Liver (tissue), 9 donors: ENCODE measurements around the gene UHRF2. TPM values are rescaled to one million over a fixed set of nuclear protein-coding genes. Genes with fewer than 3 reads are reported as not detected.

Experiments
- DNase-seq: peaks from one replicate; pipeline ENCODE4 v3.0.0-alpha.2; 2017; ENCODE audit warnings: low spot score
- H3K27ac ChIP-seq, 2 donors: one replicate each; pipeline ENCODE4 v1.7.0; 2013; ENCODE audit warnings: inconsistent platforms in 2 of 2, low read length in 2 of 2, control low read depth in 1 of 2, low read depth in 1 of 2, mild to moderate bottlenecking in 1 of 2
- H3K27me3 ChIP-seq, 4 donors: one replicate each; pipeline versions ENCODE4 v1.6.1 to v1.7.0; 2013; ENCODE audit warnings: low read length in 3 of 4, inconsistent platforms in 1 of 4, mild to moderate bottlenecking in 1 of 4, moderate library complexity in 1 of 4; ENCODE audit not compliant: control insufficient read depth in 4 of 4, insufficient read depth in 4 of 4
- H3K36me3 ChIP-seq, 4 donors: one replicate each; pipeline versions ENCODE4 v1.6.1 to v1.7.0; 2013; ENCODE audit warnings: low read length in 3 of 4, mild to moderate bottlenecking in 3 of 4, low read depth in 1 of 4, moderate library complexity in 1 of 4; ENCODE audit not compliant: control insufficient read depth in 4 of 4, insufficient read depth in 3 of 4
- H3K4me1 ChIP-seq, 4 donors: one replicate each; pipeline versions ENCODE4 v1.6.1 to v1.7.0; 2013; ENCODE audit warnings: low read length in 3 of 4, mild to moderate bottlenecking in 3 of 4, moderate library complexity in 1 of 4; ENCODE audit not compliant: control insufficient read depth in 4 of 4, insufficient read depth in 4 of 4
- H3K4me3 ChIP-seq, 3 donors: one replicate each; pipeline versions ENCODE4 v1.6.1 to v1.7.0; 2013; ENCODE audit warnings: low read length in 3 of 3, control low read depth in 1 of 3, low read depth in 1 of 3, mild to moderate bottlenecking in 1 of 3
- H3K9ac ChIP-seq, 2 donors: one replicate each; pipeline ENCODE4 v1.7.0; 2013; ENCODE audit warnings: low read length in 2 of 2, mild to moderate bottlenecking in 2 of 2, moderate library complexity in 2 of 2, control low read depth in 1 of 2, low read depth in 1 of 2
- H3K9me3 ChIP-seq, 4 donors: one replicate each; pipeline versions ENCODE4 v1.6.1 to v1.7.0; 2013; ENCODE audit warnings: low read length in 3 of 4; ENCODE audit not compliant: control insufficient read depth in 4 of 4
- EGR1 ChIP-seq, 2 donors: IDR thresholded peaks; 2 replicates each; pipeline ENCODE4 v1.6.1; 2016 to 2018; ENCODE audit warnings: antibody characterized with exemption in 2 of 2, low read depth in 2 of 2
- FOXA1 ChIP-seq: IDR thresholded peaks from 2 replicates; pipeline ENCODE4 v1.6.1; 2016; ENCODE audit warnings: antibody characterized with exemption
- FOXA2 ChIP-seq: IDR thresholded peaks from 2 replicates; pipeline ENCODE4 v1.6.1; 2016; ENCODE audit warnings: antibody characterized with exemption
- GABPA ChIP-seq, 2 donors: IDR thresholded peaks in 1 of 2; conservative IDR thresholded peaks in 1 of 2; 2 replicates each; pipeline ENCODE4 v1.6.1; 2016; ENCODE audit warnings: antibody characterized with exemption in 2 of 2, mild to moderate bottlenecking in 1 of 2, moderate library complexity in 1 of 2
- HNF4A ChIP-seq, 2 donors: conservative IDR thresholded peaks; 2 replicates each; pipeline ENCODE4 v1.6.1; 2016; ENCODE audit warnings: antibody characterized with exemption in 2 of 2, mild to moderate bottlenecking in 2 of 2
- HNF4G ChIP-seq: IDR thresholded peaks from 2 replicates; pipeline ENCODE4 v1.6.1; 2016; ENCODE audit warnings: antibody characterized with exemption
- JUND ChIP-seq, 2 donors: IDR thresholded peaks; 2 replicates each; pipeline ENCODE4 v1.6.1; 2016; ENCODE audit warnings: antibody characterized with exemption in 2 of 2
- NR2F2 ChIP-seq: IDR thresholded peaks from 2 replicates; pipeline ENCODE4 v1.6.1; 2016; ENCODE audit warnings: antibody characterized with exemption
- RAD21 ChIP-seq, 2 donors: IDR thresholded peaks; 2 replicates each; pipeline ENCODE4 v1.6.1; 2016; ENCODE audit warnings: antibody characterized with exemption in 2 of 2, mild to moderate bottlenecking in 2 of 2
- RXRA ChIP-seq, 2 donors: IDR thresholded peaks; 2 replicates each; pipeline ENCODE4 v1.6.1; 2017 to 2018; ENCODE audit warnings: antibody characterized with exemption in 2 of 2, mild to moderate bottlenecking in 1 of 2
- SP1 ChIP-seq: IDR thresholded peaks from 2 replicates; pipeline ENCODE4 v1.6.1; 2018; ENCODE audit warnings: antibody characterized with exemption, mild to moderate bottlenecking
- TAF1 ChIP-seq: conservative IDR thresholded peaks from 2 replicates; pipeline ENCODE4 v1.6.1; 2016; ENCODE audit warnings: antibody characterized with exemption, mild to moderate bottlenecking
- YY1 ChIP-seq: IDR thresholded peaks from 2 replicates; pipeline ENCODE4 v1.6.1; 2016; ENCODE audit warnings: antibody characterized with exemption, mild to moderate bottlenecking
- WGBS: extraction: QIAGEN DNeasy Blood & Tissue Kit; methylation state at CpG from one replicate; pipeline ENCODE4 v1.1.7; 2013; 5-methylcytosine and 5-hydroxymethylcytosine counted together
- polyA plus RNA-seq, 2 donors: library from polyadenylated mRNA; stranded (reverse) in 1 of 2; unstranded in 1 of 2; fragments of 200-250 nt in 1 of 2; fragments of >200 nt in 1 of 2; fragmentation: Nextera tagmentation in 1 of 2; extraction: Ambion mirVana in 1 of 2; gene quantifications; one replicate each; pipeline versions ENCODE4 v1.2.1 to v1.2.3, GENCODE V29; 2013 to 2015
- total RNA-seq, 2 donors: library from RNA; depleted of rRNA; stranded (reverse); fragments of >200 nt; gene quantifications; one replicate each; pipeline ENCODE4 v1.2.3, GENCODE V29; 2014
- TF ChIP-seq, protein P1 (sequence below): IDR thresholded peaks from 2 replicates; pipeline ENCODE4 v1.6.1; 2016; ENCODE audit warnings: antibody characterized with exemption
- TF ChIP-seq, protein P2 (sequence below): fragments of 150-350 bp; IDR thresholded peaks from 2 replicates; pipeline ENCODE4 v1.5.1; 2017; ENCODE audit warnings: improper control_type of control experiment, low read depth, low read length; ENCODE audit not compliant: missing input control
- TF ChIP-seq, protein P3 (sequence below): IDR thresholded peaks from 2 replicates; pipeline ENCODE4 v1.6.1; 2016; ENCODE audit warnings: antibody characterized with exemption
- TF ChIP-seq, protein P4 (sequence below): IDR thresholded peaks from 2 replicates; pipeline ENCODE4 v1.6.1; 2016; ENCODE audit warnings: antibody characterized with exemption, mild to moderate bottlenecking
- TF ChIP-seq, protein P5 (sequence below): IDR thresholded peaks from 2 replicates; pipeline ENCODE4 v1.6.1; 2016; ENCODE audit warnings: antibody characterized with exemption
- donor health status: healthy.
- donor health status: healthy.
- donor health status: healthy.
- donor health status: healthy.
- donor health status: healthy.

UHRF2 gene
- total and polyA plus RNA-seq, 4 donors: 5.7 to 34.1 (median 16.9) TPM

DNA sequence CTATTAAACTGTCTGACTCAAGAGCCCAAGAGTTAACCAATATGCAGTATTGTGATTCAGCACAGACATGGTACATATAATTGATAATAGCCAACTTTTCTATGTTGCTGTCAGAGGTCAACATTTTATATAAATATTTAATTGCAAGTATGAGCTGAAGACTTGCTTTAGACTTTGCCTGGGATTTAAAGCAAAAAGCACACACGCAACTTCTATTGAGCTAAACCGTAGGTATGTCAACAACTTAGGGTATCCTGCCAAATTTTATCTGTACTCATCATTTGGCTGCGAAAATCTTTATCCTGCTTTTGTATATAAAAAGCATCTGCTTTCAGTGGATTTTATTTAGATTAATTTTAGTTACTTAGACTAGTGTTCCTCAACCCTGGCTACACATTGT lies 27.4 kb downstream of the UHRF2 start:
- DNase-seq: no peak
- no peak for TF ChIP-seq RAD21 (IDR thresholded peaks at IDR 0.05)
- TF ChIP-seq FOXA1: no peak
- TF ChIP-seq HNF4A (conservative IDR thresholded peaks at IDR 0.05): no peak
- TF ChIP-seq, protein P1, sequence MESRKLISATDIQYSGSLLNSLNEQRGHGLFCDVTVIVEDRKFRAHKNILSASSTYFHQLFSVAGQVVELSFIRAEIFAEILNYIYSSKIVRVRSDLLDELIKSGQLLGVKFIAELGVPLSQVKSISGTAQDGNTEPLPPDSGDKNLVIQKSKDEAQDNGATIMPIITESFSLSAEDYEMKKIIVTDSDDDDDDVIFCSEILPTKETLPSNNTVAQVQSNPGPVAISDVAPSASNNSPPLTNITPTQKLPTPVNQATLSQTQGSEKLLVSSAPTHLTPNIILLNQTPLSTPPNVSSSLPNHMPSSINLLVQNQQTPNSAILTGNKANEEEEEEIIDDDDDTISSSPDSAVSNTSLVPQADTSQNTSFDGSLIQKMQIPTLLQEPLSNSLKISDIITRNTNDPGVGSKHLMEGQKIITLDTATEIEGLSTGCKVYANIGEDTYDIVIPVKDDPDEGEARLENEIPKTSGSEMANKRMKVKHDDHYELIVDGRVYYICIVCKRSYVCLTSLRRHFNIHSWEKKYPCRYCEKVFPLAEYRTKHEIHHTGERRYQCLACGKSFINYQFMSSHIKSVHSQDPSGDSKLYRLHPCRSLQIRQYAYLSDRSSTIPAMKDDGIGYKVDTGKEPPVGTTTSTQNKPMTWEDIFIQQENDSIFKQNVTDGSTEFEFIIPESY: no peak
- TF ChIP-seq EGR1 (IDR thresholded peaks at IDR 0.05; ENCODE audit: low read depth in 2 of 2): no peak
- no peak for TF ChIP-seq TAF1
- TF ChIP-seq SP1: no peak
- no peak for TF ChIP-seq GABPA (IDR thresholded peaks at IDR 0.05 in 1 of 2, conservative IDR thresholded peaks at IDR 0.05 in 1 of 2)
- TF ChIP-seq, protein P2, sequence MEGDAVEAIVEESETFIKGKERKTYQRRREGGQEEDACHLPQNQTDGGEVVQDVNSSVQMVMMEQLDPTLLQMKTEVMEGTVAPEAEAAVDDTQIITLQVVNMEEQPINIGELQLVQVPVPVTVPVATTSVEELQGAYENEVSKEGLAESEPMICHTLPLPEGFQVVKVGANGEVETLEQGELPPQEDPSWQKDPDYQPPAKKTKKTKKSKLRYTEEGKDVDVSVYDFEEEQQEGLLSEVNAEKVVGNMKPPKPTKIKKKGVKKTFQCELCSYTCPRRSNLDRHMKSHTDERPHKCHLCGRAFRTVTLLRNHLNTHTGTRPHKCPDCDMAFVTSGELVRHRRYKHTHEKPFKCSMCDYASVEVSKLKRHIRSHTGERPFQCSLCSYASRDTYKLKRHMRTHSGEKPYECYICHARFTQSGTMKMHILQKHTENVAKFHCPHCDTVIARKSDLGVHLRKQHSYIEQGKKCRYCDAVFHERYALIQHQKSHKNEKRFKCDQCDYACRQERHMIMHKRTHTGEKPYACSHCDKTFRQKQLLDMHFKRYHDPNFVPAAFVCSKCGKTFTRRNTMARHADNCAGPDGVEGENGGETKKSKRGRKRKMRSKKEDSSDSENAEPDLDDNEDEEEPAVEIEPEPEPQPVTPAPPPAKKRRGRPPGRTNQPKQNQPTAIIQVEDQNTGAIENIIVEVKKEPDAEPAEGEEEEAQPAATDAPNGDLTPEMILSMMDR: no peak
- no peak for TF ChIP-seq YY1
- no peak for TF ChIP-seq FOXA2
- TF ChIP-seq RXRA (IDR thresholded peaks at IDR 0.05): no peak
- TF ChIP-seq NR2F2: no peak
- TF ChIP-seq, protein P3, sequence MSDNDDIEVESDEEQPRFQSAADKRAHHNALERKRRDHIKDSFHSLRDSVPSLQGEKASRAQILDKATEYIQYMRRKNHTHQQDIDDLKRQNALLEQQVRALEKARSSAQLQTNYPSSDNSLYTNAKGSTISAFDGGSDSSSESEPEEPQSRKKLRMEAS: no peak
- no peak for TF ChIP-seq JUND (IDR thresholded peaks at IDR 0.05)
- TF ChIP-seq HNF4G: no peak
- TF ChIP-seq, protein P4, sequence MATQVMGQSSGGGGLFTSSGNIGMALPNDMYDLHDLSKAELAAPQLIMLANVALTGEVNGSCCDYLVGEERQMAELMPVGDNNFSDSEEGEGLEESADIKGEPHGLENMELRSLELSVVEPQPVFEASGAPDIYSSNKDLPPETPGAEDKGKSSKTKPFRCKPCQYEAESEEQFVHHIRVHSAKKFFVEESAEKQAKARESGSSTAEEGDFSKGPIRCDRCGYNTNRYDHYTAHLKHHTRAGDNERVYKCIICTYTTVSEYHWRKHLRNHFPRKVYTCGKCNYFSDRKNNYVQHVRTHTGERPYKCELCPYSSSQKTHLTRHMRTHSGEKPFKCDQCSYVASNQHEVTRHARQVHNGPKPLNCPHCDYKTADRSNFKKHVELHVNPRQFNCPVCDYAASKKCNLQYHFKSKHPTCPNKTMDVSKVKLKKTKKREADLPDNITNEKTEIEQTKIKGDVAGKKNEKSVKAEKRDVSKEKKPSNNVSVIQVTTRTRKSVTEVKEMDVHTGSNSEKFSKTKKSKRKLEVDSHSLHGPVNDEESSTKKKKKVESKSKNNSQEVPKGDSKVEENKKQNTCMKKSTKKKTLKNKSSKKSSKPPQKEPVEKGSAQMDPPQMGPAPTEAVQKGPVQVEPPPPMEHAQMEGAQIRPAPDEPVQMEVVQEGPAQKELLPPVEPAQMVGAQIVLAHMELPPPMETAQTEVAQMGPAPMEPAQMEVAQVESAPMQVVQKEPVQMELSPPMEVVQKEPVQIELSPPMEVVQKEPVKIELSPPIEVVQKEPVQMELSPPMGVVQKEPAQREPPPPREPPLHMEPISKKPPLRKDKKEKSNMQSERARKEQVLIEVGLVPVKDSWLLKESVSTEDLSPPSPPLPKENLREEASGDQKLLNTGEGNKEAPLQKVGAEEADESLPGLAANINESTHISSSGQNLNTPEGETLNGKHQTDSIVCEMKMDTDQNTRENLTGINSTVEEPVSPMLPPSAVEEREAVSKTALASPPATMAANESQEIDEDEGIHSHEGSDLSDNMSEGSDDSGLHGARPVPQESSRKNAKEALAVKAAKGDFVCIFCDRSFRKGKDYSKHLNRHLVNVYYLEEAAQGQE: no peak
- WGBS: 72% methylated on average over 3 of the region's 3 CpGs
- no peaks in the 10 kb centered on the region for H3K27me3 ChIP-seq
- no peaks in the 10 kb centered on the region for H3K36me3 ChIP-seq
- H3K9ac ChIP-seq: no peak overlapping the region
- no peak overlapping the region for H3K4me3 ChIP-seq
- H3K9me3 ChIP-seq: no peaks in the 10 kb centered on the region
- H3K4me1 ChIP-seq: peaks cover 0 to 2% (median 0%) of the 10 kb centered on the region in 4 donors
- H3K27ac ChIP-seq: no peak overlapping the region

DNA sequence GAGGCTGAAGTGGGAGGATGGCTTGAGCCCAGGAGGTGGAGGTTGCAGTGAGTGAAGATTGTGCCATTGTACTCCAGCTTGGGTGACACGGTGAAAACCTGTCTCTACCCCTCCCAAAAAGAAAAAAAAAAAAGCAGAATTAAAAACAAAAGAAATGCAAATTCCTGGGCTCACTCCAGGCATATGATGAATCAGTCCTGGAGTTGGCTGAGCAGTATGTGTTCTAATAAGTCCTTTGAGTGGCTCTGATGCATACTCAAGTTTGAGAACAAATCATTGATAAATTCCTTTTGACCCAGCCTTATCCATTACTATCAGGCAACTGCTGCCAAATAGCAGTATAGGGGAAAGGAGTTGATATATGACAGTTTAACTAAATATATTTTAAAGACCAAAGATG lies 28.3 kb downstream of the UHRF2 start:
- Histone ChIP-seq H3K4me3 (no peak overlapping the region), H3K36me3 (no peaks in the 10 kb centered on the region), H3K9me3 (no peaks in the 10 kb centered on the region), H3K27me3 (no peaks in the 10 kb centered on the region), H3K27ac (no peak overlapping the region), H3K4me1 (peaks cover 0 to 2% (median 0%) of the 10 kb centered on the region in 4 donors), H3K9ac (no peak overlapping the region)
- WGBS: 90% methylated on average over 1 of the region's 1 CpG
- no peak for DNase-seq
- TF ChIP-seq, protein P3: no peak
- TF ChIP-seq SP1: no peak
- no peak for TF ChIP-seq RXRA (IDR thresholded peaks at IDR 0.05)
- TF ChIP-seq HNF4A (conservative IDR thresholded peaks at IDR 0.05): no peak
- TF ChIP-seq HNF4G: no peak
- TF ChIP-seq FOXA1: no peak
- no peak for TF ChIP-seq FOXA2
- TF ChIP-seq, protein P2: no peak
- TF ChIP-seq, protein P5, sequence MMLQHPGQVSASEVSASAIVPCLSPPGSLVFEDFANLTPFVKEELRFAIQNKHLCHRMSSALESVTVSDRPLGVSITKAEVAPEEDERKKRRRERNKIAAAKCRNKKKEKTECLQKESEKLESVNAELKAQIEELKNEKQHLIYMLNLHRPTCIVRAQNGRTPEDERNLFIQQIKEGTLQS: no peak
- TF ChIP-seq TAF1: no peak
- TF ChIP-seq, protein P4: no peak
